Keratinocyte (primary cell): Measurements from ENCODE around the gene NPAS3. TPM values are rescaled to one million over a fixed set of nuclear protein-coding genes. Genes with fewer than 3 reads are reported as not detected.

Source experiments
- DNase-seq: peaks from one replicate; pipeline ENCODE4 v3.0.0-alpha.2; 2011; ENCODE audit warnings: low read depth, missing footprints, low spot score
- FAIRE-seq: peaks from 2 replicates; lab custom pipeline; 2011; peaks lifted over from hg19 to GRCh38; lab: Jason Lieb, UNC
- H2AFZ ChIP-seq: 2 replicates; pipeline ENCODE4 v1.6.0; 2012; ENCODE audit warnings: low read length, control low read depth, inconsistent platforms; ENCODE audit not compliant: control insufficient read depth
- H3K27ac ChIP-seq: 2 replicates; pipeline ENCODE4 v1.5.1; 2011; ENCODE audit warnings: low read length; ENCODE audit not compliant: control insufficient read depth, insufficient read depth
- H3K27me3 ChIP-seq: 3 replicates; pipeline ENCODE4 v1.6.0; 2011; ENCODE audit warnings: low read length; ENCODE audit not compliant: control insufficient read depth, insufficient read depth; ENCODE audit errors: extremely low read depth
- H3K36me3 ChIP-seq, 2 experiments: 2 replicates in 1 of 2; 3 replicates in 1 of 2; pipeline ENCODE4 v1.5.1; 2011; ENCODE audit warnings: low read length in 2 of 2, mild to moderate bottlenecking in 1 of 2; ENCODE audit not compliant: control insufficient read depth in 2 of 2, insufficient read depth in 2 of 2; ENCODE audit errors: extremely low read depth in 1 of 2
- H3K4me1 ChIP-seq: 3 replicates; pipeline ENCODE4 v1.5.1; 2011; ENCODE audit warnings: low read length; ENCODE audit not compliant: control insufficient read depth, insufficient read depth; ENCODE audit errors: extremely low read depth
- H3K4me2 ChIP-seq: 3 replicates; pipeline ENCODE4 v1.6.0; 2011; ENCODE audit warnings: low read depth, low read length; ENCODE audit not compliant: control insufficient read depth, insufficient read depth; ENCODE audit errors: extremely low read depth
- H3K4me3 ChIP-seq, 3 experiments: fragments of 200-600 bp in 1 of 3; sonication (generic) in 1 of 3; 2 replicates in 2 of 3; 3 replicates in 1 of 3; pipeline ENCODE4 v1.5.1; 2011 to 2016; ENCODE audit warnings: low read length in 3 of 3, mild to moderate bottlenecking in 3 of 3, control low read depth in 2 of 3, inconsistent platforms in 1 of 3, low read depth in 1 of 3, mixed read lengths in 1 of 3, mixed run types in 1 of 3, moderate library complexity in 1 of 3; ENCODE audit not compliant: control insufficient read depth in 2 of 3, insufficient read depth in 2 of 3; ENCODE audit errors: extremely low read depth in 1 of 3
- H3K79me2 ChIP-seq: 2 replicates; pipeline ENCODE4 v1.6.0; 2012; ENCODE audit warnings: low read length; ENCODE audit not compliant: control insufficient read depth, insufficient read depth
- H3K9ac ChIP-seq: 3 replicates; pipeline ENCODE4 v1.6.0; 2011; ENCODE audit warnings: low read length; ENCODE audit not compliant: control insufficient read depth, insufficient read depth; ENCODE audit errors: extremely low read depth
- H3K9me1 ChIP-seq: 3 replicates; pipeline ENCODE4 v1.6.0; 2011; ENCODE audit warnings: low read length; ENCODE audit not compliant: control insufficient read depth, insufficient read depth; ENCODE audit errors: extremely low read depth
- H3K9me3 ChIP-seq: 2 replicates; pipeline ENCODE4 v1.5.1; 2012; ENCODE audit warnings: low read depth, low read length; ENCODE audit not compliant: control insufficient read depth
- H4K20me1 ChIP-seq: 3 replicates; pipeline ENCODE4 v1.6.0; 2011; ENCODE audit warnings: low read length; ENCODE audit not compliant: control insufficient read depth, insufficient read depth; ENCODE audit errors: extremely low read depth
- EZH2 ChIP-seq: IDR thresholded peaks from one replicate; pipeline ENCODE4 v1.6.1; 2012; ENCODE audit warnings: inconsistent platforms, mild to moderate bottlenecking, low read length, moderate library complexity
- dilution Hi-C: fragments of 300-500 bp; cut with MboI; formaldehyde crosslinking; loops from one replicate; pipeline ENCODE4 v1.7.0; 2020; ENCODE audit warnings: low sequenced_read_pairs; ENCODE audit not compliant: extremely low pct_ligation_motif_present
- polyA plus RNA-seq, 5 experiments: library from polyadenylated mRNA; depleted of rRNA in 3 of 5; stranded (reverse) in 3 of 5; stranded (forward) in 1 of 5; unstranded in 1 of 5; fragments of >200 nt; gene quantifications; 1 replicate in 1 of 5; 2 replicates in 3 of 5; 3 replicates in 1 of 5; pipeline versions ENCODE4 v1.2.1 to v1.2.3, GENCODE V29; 2011 to 2012; ENCODE audit warnings: missing spikeins in 2 of 5, low read depth in 1 of 5, low replicate concordance in 1 of 5
- TF ChIP-seq, protein P1 (sequence below), 3 experiments: IDR thresholded peaks in 1 of 3; conservative IDR thresholded peaks in 1 of 3; optimal IDR thresholded peaks in 1 of 3; 2 replicates in 2 of 3; 3 replicates in 1 of 3; pipeline versions ENCODE3 to v1.5.1; 2011; ENCODE audit warnings: low read length in 3 of 3, mild to moderate bottlenecking in 3 of 3, moderate library complexity in 2 of 3, control low read depth in 1 of 3, inconsistent platforms in 1 of 3; ENCODE audit not compliant: insufficient read depth in 2 of 3; ENCODE audit errors: extremely low read depth in 1 of 3

NPAS3 gene
- polyA plus RNA-seq, 1 donor (not counting 4 experiments of a cell fraction or from before 2014, with no cell fraction given) = 0.07 TPM

DNA sequence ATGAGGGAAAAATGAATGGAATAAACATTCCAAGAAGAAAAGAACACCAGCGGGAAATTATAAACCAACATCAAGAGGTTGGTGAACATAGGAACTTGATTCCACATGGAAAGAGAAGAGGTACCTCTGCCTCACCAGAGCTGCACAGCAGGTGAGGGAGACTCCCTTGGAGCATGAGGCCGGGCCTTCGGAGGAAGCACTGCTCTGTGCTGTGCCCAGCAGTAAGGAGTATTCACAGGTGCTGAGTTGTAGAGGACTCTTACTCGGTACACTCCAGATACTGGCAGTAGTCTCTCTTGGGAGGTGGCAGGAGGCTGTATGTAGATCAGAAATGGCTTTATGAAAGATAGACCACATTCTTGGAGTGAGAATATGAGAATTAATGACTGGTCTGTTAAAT is 76.0 kb downstream of the NPAS3 start:
- DNase-seq = no peak
- FAIRE-seq = no peak
- dilution Hi-C loops = no loop called here

DNA sequence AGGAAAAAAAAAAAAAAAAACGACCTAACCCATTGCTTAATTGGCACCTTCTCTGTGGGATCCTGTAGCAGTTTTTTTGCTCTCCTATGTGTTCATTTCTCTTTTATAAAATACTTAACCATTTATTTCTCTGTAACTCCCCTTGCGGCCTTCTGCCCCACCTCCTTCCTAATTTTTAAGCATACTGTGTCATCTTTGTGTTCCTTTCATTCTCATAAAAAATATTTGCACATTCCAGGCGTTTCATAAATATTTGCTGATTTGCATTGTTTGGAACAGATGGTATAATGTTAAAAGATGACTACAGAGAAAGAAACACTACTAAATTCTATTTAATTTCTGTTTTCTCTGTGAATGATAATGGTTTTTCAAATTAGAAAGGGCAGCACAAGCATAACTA is 77.9 kb downstream of the NPAS3 start:
- no peak overlapping the region for H3K4me3 ChIP-seq
- no peak for DNase-seq
- no peaks in the 10 kb centered on the region for H3K27me3 ChIP-seq
- no peak overlapping the region for H2AFZ ChIP-seq
- H3K4me1 ChIP-seq = no peaks in the 10 kb centered on the region
- no peaks in the 10 kb centered on the region for H3K9me3 ChIP-seq
- TF ChIP-seq EZH2 = no peak
- TF ChIP-seq, protein P1, sequence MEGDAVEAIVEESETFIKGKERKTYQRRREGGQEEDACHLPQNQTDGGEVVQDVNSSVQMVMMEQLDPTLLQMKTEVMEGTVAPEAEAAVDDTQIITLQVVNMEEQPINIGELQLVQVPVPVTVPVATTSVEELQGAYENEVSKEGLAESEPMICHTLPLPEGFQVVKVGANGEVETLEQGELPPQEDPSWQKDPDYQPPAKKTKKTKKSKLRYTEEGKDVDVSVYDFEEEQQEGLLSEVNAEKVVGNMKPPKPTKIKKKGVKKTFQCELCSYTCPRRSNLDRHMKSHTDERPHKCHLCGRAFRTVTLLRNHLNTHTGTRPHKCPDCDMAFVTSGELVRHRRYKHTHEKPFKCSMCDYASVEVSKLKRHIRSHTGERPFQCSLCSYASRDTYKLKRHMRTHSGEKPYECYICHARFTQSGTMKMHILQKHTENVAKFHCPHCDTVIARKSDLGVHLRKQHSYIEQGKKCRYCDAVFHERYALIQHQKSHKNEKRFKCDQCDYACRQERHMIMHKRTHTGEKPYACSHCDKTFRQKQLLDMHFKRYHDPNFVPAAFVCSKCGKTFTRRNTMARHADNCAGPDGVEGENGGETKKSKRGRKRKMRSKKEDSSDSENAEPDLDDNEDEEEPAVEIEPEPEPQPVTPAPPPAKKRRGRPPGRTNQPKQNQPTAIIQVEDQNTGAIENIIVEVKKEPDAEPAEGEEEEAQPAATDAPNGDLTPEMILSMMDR (optimal IDR thresholded peaks at IDR 0.05 in 1 of 3, IDR thresholded peaks at IDR 0.05 in 1 of 3, conservative IDR thresholded peaks at IDR 0.05 in 1 of 3; ENCODE audit: extremely low read depth in 1 of 3, insufficient read depth in 2 of 3, low read length in 3 of 3) = no peak
- H3K4me2 ChIP-seq = no peak overlapping the region
- H3K9ac ChIP-seq = no peak overlapping the region
- no peaks in the 10 kb centered on the region for H3K36me3 ChIP-seq
- no peaks in the 10 kb centered on the region for H4K20me1 ChIP-seq
- no peaks in the 10 kb centered on the region for H3K9me1 ChIP-seq
- no peaks in the 10 kb centered on the region for H3K79me2 ChIP-seq
- dilution Hi-C loops = no loop called here
- H3K27ac ChIP-seq = no peak overlapping the region
- FAIRE-seq = no peak

More for the DNA sequence above, 76.0 kb downstream of the NPAS3 start:
- Histone ChIP-seq H3K4me2 (no peak overlapping the region), H4K20me1 (no peaks in the 10 kb centered on the region), H3K27ac (no peak overlapping the region), H3K4me3 (no peak overlapping the region), H3K36me3 (no peaks in the 10 kb centered on the region), H3K9me3 (no peaks in the 10 kb centered on the region), H3K27me3 (no peaks in the 10 kb centered on the region), H3K4me1 (no peaks in the 10 kb centered on the region), H3K79me2 (no peaks in the 10 kb centered on the region), H3K9ac (no peak overlapping the region), H3K9me1 (no peaks in the 10 kb centered on the region), H2AFZ (no peak overlapping the region)
- TF ChIP-seq, protein P1 (optimal IDR thresholded peaks at IDR 0.05 in 1 of 3, IDR thresholded peaks at IDR 0.05 in 1 of 3, conservative IDR thresholded peaks at IDR 0.05 in 1 of 3; ENCODE audit: extremely low read depth in 1 of 3, insufficient read depth in 2 of 3, low read length in 3 of 3) = no peak
- no peak for TF ChIP-seq EZH2
